Ishikawa (cell line): ENCODE measurements around the gene SETX.

ENCODE experiments used
- CEBPB ChIP-seq: IDR thresholded peaks from 2 replicates; pipeline ENCODE4 v1.6.1; 2012
- CREB1 ChIP-seq: IDR thresholded peaks from 2 replicates; pipeline ENCODE4 v1.6.1; 2012; ENCODE audit warnings: low read depth
- EGR1 ChIP-seq: IDR thresholded peaks from 2 replicates; pipeline ENCODE4 v1.6.1; 2012
- EP300 ChIP-seq: IDR thresholded peaks from 2 replicates; pipeline ENCODE4 v1.6.1; 2012; ENCODE audit warnings: borderline replicate concordance
- FOXM1 ChIP-seq: IDR thresholded peaks from 2 replicates; pipeline ENCODE4 v1.6.1; 2012; ENCODE audit warnings: low read depth, borderline replicate concordance
- NFIC ChIP-seq: IDR thresholded peaks from 2 replicates; pipeline ENCODE4 v1.6.1; 2012
- RAD21 ChIP-seq: IDR thresholded peaks from 2 replicates; pipeline ENCODE4 v1.6.1; 2012; ENCODE audit warnings: low read depth
- TAF1 ChIP-seq: IDR thresholded peaks from 2 replicates; pipeline ENCODE4 v1.6.1; 2012; ENCODE audit warnings: low read depth, mild to moderate bottlenecking
- TCF12 ChIP-seq: IDR thresholded peaks from 2 replicates; pipeline ENCODE4 v1.6.1; 2012; ENCODE audit warnings: low read depth
- TEAD4 ChIP-seq: IDR thresholded peaks from 2 replicates; pipeline ENCODE4 v1.6.1; 2012
- YY1 ChIP-seq: IDR thresholded peaks from 2 replicates; pipeline ENCODE4 v1.6.1; 2012; ENCODE audit warnings: low read depth
- ZBTB7A ChIP-seq: IDR thresholded peaks from 2 replicates; pipeline ENCODE4 v1.6.1; 2012; ENCODE audit warnings: low read depth
- TF ChIP-seq, protein P1 (sequence below): IDR thresholded peaks from 2 replicates; pipeline ENCODE4 v1.6.1; 2012
- TF ChIP-seq, protein P2 (sequence below): IDR thresholded peaks from 2 replicates; pipeline ENCODE4 v1.6.1; 2012; ENCODE audit warnings: low read depth, mild to moderate bottlenecking
- TF ChIP-seq, protein P3 (sequence below): IDR thresholded peaks from 2 replicates; pipeline ENCODE4 v1.6.1; 2012

SETX gene

DNA sequence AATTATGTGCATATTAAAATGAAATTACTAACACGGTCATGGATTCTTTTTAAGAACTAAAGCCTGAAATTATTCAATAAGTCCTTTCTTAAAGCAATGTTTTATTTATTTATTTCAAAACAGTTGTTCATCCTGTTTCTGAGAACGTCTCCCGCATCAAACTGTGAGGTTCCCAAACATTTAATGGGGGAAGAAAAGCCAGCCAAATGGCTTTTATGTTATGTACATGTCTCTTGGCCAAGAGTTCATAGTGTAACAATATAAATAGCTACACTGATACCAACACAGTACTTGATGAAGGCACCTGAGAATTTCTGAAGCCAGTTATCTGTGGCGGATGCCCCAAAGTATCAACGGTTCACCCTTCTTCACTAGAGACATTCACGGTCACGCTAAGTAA, 36.2 kb upstream of the SETX start:
- TF ChIP-seq TEAD4 (no peak), CEBPB (no peak), FOXM1 (no peak), EP300 (no peak)
- TF ChIP-seq, protein P1, sequence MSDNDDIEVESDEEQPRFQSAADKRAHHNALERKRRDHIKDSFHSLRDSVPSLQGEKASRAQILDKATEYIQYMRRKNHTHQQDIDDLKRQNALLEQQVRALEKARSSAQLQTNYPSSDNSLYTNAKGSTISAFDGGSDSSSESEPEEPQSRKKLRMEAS, result no peak

DNA sequence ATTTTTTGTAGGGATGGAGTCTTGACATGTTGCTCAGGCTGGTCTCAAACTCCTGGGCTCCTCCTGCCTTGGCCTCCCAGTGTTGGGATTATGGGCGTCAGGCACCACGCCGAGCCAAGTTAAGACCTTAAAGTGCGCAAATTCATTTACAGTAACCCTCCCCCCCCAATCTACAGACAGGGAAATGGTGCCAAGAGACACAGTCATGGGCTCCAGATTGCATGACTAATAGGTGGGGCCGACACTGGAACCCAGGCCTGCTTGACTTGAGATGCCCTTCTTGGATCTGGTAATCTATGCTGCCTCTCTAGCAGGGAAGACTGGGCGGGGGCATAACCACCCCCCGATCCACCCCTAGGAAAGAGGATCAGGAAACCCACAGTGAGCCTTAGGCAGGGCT, 32.3 kb upstream of the SETX start:
- TF ChIP-seq CREB1 (no peak), EGR1 (no peak), TEAD4 (no peak), ZBTB7A (no peak), TCF12 (no peak)
- TF ChIP-seq, protein P2, sequence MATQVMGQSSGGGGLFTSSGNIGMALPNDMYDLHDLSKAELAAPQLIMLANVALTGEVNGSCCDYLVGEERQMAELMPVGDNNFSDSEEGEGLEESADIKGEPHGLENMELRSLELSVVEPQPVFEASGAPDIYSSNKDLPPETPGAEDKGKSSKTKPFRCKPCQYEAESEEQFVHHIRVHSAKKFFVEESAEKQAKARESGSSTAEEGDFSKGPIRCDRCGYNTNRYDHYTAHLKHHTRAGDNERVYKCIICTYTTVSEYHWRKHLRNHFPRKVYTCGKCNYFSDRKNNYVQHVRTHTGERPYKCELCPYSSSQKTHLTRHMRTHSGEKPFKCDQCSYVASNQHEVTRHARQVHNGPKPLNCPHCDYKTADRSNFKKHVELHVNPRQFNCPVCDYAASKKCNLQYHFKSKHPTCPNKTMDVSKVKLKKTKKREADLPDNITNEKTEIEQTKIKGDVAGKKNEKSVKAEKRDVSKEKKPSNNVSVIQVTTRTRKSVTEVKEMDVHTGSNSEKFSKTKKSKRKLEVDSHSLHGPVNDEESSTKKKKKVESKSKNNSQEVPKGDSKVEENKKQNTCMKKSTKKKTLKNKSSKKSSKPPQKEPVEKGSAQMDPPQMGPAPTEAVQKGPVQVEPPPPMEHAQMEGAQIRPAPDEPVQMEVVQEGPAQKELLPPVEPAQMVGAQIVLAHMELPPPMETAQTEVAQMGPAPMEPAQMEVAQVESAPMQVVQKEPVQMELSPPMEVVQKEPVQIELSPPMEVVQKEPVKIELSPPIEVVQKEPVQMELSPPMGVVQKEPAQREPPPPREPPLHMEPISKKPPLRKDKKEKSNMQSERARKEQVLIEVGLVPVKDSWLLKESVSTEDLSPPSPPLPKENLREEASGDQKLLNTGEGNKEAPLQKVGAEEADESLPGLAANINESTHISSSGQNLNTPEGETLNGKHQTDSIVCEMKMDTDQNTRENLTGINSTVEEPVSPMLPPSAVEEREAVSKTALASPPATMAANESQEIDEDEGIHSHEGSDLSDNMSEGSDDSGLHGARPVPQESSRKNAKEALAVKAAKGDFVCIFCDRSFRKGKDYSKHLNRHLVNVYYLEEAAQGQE, result no peak

DNA sequence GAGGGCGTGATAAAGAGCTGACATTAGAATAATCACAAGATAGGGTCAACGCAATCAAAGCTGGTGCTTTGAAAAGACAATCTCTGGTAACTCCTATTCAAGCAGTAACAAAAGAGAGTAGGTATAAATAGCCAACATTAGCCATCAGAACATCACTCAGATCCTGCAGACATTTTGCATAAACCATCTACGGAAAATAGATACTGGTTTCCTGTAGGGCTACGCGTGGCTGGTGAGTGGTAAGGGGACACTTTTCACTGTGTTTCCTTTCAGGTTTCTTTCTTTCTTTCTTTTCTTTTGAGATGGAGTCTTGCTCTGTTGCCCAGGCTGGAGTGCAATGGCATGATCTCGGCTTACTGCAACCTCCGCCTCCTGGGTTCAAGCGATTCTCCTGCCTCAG, 29.6 kb upstream of the SETX start:
- TF ChIP-seq YY1, result no peak
- no peak for TF ChIP-seq EP300
- no peak for TF ChIP-seq EGR1
- no peak for TF ChIP-seq CEBPB
- no peak for TF ChIP-seq TCF12
- TF ChIP-seq, protein P3, sequence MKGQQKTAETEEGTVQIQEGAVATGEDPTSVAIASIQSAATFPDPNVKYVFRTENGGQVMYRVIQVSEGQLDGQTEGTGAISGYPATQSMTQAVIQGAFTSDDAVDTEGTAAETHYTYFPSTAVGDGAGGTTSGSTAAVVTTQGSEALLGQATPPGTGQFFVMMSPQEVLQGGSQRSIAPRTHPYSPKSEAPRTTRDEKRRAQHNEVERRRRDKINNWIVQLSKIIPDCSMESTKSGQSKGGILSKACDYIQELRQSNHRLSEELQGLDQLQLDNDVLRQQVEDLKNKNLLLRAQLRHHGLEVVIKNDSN, result no peak
- no peak for TF ChIP-seq NFIC
- TF ChIP-seq ZBTB7A, result no peak
- TF ChIP-seq TAF1, result no peak
- TF ChIP-seq, protein P2, result no peak
- no peak for TF ChIP-seq TEAD4
- no peak for TF ChIP-seq FOXM1
- TF ChIP-seq CREB1, result no peak
- TF ChIP-seq, protein P1, result no peak
- TF ChIP-seq RAD21, result no peak

DNA sequence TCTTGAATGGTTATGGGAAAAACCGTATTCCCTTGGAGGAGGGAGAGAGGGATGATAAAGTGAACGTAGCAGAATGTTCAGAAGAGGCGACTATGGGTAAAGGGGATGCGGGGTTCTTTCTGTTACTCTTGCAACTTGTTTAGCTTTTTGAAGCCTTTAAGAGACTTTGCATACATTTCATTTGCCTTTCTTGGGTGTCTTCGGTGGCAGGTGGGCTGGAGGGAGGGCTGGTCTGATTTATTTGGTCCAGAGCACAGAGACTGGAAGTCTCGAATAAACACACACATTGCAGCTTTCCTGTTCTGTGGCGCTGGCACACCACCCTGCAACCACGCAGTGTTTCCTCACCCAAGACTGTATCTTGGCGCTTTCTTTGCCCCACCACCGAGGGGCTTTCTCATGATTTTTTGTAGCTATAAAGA, 28.7 kb upstream of the SETX start:
- no peak for TF ChIP-seq TCF12
- TF ChIP-seq, protein P1, result no peak
- TF ChIP-seq YY1, result no peak
- no peak for TF ChIP-seq EP300
- no peak for TF ChIP-seq RAD21
- TF ChIP-seq CEBPB, result no peak
- TF ChIP-seq FOXM1, result no peak
- no peak for TF ChIP-seq TEAD4
- no peak for TF ChIP-seq CREB1
- TF ChIP-seq, protein P3, result no peak
- TF ChIP-seq TAF1, result no peak

DNA sequence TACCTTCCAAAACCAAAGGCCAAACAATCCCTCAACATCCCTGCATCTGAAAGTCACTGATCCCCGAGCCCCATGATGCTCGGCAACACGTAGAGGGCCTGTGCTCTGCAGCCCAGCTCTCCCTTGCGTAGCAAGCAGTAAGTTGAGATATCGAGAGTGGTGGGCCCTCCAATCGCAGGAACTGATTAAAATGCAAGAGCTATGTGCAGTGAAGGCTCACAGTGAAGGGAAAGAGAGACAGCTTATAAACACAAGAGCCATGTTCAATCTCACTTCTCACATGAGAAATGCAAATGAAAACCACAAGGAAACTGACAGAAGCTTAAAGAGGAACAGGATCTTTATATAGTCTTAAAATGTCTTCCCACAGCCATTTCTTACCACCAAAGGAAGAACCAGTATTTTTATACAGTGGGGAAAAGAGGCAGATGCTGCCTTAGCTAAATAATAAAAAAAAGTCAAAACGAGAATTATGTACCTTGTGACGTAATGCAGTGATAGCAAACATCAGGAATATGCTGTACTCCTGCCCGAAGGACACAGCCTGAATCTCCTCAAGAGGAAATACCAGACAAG, 27.3 kb upstream of the SETX start:
- TF ChIP-seq FOXM1, result no peak
- TF ChIP-seq, protein P2, result no peak
- TF ChIP-seq ZBTB7A, result no peak
- no peak for TF ChIP-seq NFIC
- no peak for TF ChIP-seq RAD21
- TF ChIP-seq EP300, result no peak
- no peak for TF ChIP-seq CEBPB
